ENCODE data around the gene C14orf180. TPM values are rescaled to one million over a fixed set of nuclear protein-coding genes. Genes with fewer than 3 reads are reported as not detected.

The C14orf180 gene
- total and polyA plus RNA-seq, 2 of the 8 experiments (the other 6 are each of a cell fraction or from before 2014, with no cell fraction given) = not detected

- Histone ChIP-seq H2BK5ac (ENCODE audit: low read depth, low read length) (no peak overlapping the region), H3K18ac (ENCODE audit: extremely low read depth, low read length) (no peak overlapping the region), H2BK12ac (ENCODE audit: low read depth, low read length) (no peak overlapping the region), H3K9ac (replicated peaks in 1 of 4; ENCODE audit: extremely low read depth in 1 of 4, low read depth in 3 of 4, low read length in 3 of 4) (no peak overlapping the region), H3K79me1 (ENCODE audit: low read depth, low read length) (no peaks in the 10 kb centered on the region), H4K8ac (ENCODE audit: extremely low read depth, insufficient read depth, low read length) (no peak overlapping the region), H3K4me1 (replicated peaks in 1 of 4; ENCODE audit: control insufficient read depth in 3 of 4, insufficient read depth in 4 of 4, low read length in 3 of 4) (no peaks in the 10 kb centered on the region), H3K27ac (ENCODE audit: low read depth, low read length) (no peak overlapping the region), H3K4ac (replicated peaks; ENCODE audit: insufficient read length, low read depth, low read length) (no peak overlapping the region), H2BK15ac (ENCODE audit: low read length) (no peak overlapping the region), H3K4me2 (ENCODE audit: insufficient read depth in 1 of 2, low read depth in 2 of 2, low read length in 2 of 2) (no peak overlapping the region), H3K27me3 (replicated peaks in 1 of 4; ENCODE audit: control insufficient read depth in 3 of 4, extremely low read depth in 1 of 4, insufficient read depth in 3 of 4, low read length in 3 of 4) (no peaks in the 10 kb centered on the region; a peak in 1 of 7 replicates), H2AFZ (ENCODE audit: low read length) (no peak overlapping the region), H3K79me2 (ENCODE audit: control insufficient read depth in 1 of 2, insufficient read depth in 2 of 2, low read length in 2 of 2) (no peaks in the 10 kb centered on the region), H4K91ac (replicated peaks; ENCODE audit: insufficient read length, low read length) (no peak overlapping the region), H3K23me2 (ENCODE audit: low read depth, low read length) (no peaks in the 10 kb centered on the region), H3K23ac (ENCODE audit: insufficient read length) (no peak overlapping the region), H3K4me3 (ENCODE audit: extremely low read depth in 1 of 4, insufficient read depth in 2 of 4, low read depth in 3 of 4, low read length in 4 of 4) (no peak overlapping the region), H3K9me3 (ENCODE audit: insufficient read depth in 2 of 2, low read depth in 1 of 2, low read length in 1 of 2) (no peaks in the 10 kb centered on the region), H2AK5ac (ENCODE audit: low read depth, low read length) (no peak overlapping the region), H4K5ac (ENCODE audit: insufficient read length, low read depth, low read length) (no peak overlapping the region), H3K14ac (ENCODE audit: insufficient read length) (no peak overlapping the region), H2BK120ac (replicated peaks; ENCODE audit: low read depth, low read length) (no peak overlapping the region), H2BK20ac (ENCODE audit: low read length) (no peak overlapping the region), H3K56ac (replicated peaks; ENCODE audit: insufficient read length, low read depth, low read length) (no peak overlapping the region), H3K36me3 (ENCODE audit: control insufficient read depth in 2 of 4, insufficient read depth in 4 of 4, low read length in 3 of 4) (no peaks in the 10 kb centered on the region; a peak in 2 of 8 replicates), H4K20me1 (replicated peaks in 1 of 2; ENCODE audit: control insufficient read depth in 1 of 2, insufficient read depth in 2 of 2, low read length in 2 of 2) (no peaks in the 10 kb centered on the region)
- ChIA-PET CTCF (ENCODE audit: partially characterized antibody) (interaction anchor here (1.1 to 1.9 kb wide), 2 partner anchors 75 to 119 kb away, joined by 5 to 7 read pairs; no protein-coding TSS in a partner anchor), POLR2A (ENCODE audit: partially characterized antibody) (no interaction called here)
- DNase-seq (ENCODE audit: low read depth in 1 of 2, low spot score in 2 of 2) (no peak), FAIRE-seq (no peak)
- WGBS, 2 experiments (ENCODE audit: extremely low coverage in 1 of 2, insufficient coverage in 1 of 2, insufficient read length in 1 of 2, insufficient replicate concordance in 2 of 2, low coverage in 1 of 2, low lambda C conversion rate in 2 of 2, missing lambda C conversion rate in 1 of 2) = 84% methylated on average over 11 of the region's 13 CpGs; no CpG with 5 or more reads in 1 of the 2 experiments
- no peak for TF ChIP-seq CEBPB (IDR thresholded peaks at IDR 0.05; ENCODE audit: low read depth, low read length)
- no peak for TF ChIP-seq CBX5 (IDR thresholded peaks at IDR 0.05; ENCODE audit: low read depth, low read length)
- TF ChIP-seq TAF1 (IDR thresholded peaks at IDR 0.05; ENCODE audit: low read depth, low read length) = no peak
Observed at GRCh38 chr14:104638927-104639450, 59.4 kb downstream of the C14orf180 start.
